GM13976 (cell line): Measurements from ENCODE around the gene DIRAS1.

Experiments used
- DNase-seq: peaks from one replicate; pipeline ENCODE4 v3.0.0; 2012; ENCODE audit warnings: low spot score
- CTCF ChIP-seq: IDR thresholded peaks from 2 replicates; pipeline ENCODE4 v1.5.1; 2012; ENCODE audit warnings: borderline replicate concordance, mild to moderate bottlenecking; ENCODE audit not compliant: insufficient read depth; ENCODE audit errors: extremely low read depth, missing control alignments, control extremely low read depth
- in situ Hi-C: fragments of 300-500 bp; cut with MboI; formaldehyde crosslinking; loops from one replicate; pipeline ENCODE4 v1.12.0; 2022; ENCODE audit warnings: low sequenced_read_pairs, mixed read lengths, inconsistent platforms; ENCODE audit not compliant: unreplicated experiment

The DIRAS1 gene

DNA sequence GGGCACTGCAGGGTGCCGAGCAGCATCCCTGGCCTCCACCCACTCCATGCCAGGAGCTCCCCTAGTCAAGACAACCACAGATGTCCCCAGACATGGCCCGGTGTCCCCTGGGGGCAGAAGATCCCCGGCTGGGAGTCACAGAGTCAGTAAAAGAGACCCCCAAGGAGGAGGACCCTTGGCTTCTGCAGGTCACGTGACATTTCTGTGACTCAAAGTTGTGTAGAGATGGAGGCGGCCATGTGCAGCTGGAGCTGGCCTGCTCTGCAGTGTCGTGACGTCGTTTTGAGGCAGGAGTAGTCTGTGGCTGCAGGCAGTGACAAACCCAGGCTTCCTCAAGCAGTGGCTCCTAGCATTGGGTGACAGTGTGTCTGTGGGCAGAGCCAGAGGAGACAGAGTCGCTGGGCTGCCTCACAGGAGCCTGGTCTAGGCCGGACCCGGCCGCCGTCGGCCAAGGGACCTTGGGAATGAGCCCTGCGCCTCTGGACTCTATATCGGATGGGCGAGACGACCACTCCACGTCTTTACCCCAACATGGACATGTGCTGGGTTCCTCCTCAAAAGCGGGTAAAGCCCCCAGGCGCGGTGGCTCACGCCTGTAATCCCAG is 7.7 kb upstream of the DIRAS1 start:
- in situ Hi-C loops = no loop called here
- no peak for DNase-seq
- TF ChIP-seq CTCF = no peak

DNA sequence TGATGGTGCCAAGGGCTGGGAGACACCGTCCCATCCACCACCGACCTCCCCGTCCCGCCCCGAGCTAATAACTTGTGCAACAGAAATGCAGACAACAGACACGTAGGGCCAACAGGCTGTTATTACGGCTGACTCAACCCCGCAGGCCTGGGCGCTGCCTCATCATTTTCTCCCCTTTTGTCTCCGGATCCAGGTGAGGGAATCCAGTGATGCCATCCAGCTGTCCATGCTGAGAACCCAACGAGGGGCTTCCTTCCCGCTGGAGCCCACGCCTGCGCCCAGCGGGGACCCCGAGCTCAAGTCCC is 6.4 kb upstream of the DIRAS1 start:
- TF ChIP-seq CTCF = no peak
- in situ Hi-C loops = no loop called here
- DNase-seq = no peak

DNA sequence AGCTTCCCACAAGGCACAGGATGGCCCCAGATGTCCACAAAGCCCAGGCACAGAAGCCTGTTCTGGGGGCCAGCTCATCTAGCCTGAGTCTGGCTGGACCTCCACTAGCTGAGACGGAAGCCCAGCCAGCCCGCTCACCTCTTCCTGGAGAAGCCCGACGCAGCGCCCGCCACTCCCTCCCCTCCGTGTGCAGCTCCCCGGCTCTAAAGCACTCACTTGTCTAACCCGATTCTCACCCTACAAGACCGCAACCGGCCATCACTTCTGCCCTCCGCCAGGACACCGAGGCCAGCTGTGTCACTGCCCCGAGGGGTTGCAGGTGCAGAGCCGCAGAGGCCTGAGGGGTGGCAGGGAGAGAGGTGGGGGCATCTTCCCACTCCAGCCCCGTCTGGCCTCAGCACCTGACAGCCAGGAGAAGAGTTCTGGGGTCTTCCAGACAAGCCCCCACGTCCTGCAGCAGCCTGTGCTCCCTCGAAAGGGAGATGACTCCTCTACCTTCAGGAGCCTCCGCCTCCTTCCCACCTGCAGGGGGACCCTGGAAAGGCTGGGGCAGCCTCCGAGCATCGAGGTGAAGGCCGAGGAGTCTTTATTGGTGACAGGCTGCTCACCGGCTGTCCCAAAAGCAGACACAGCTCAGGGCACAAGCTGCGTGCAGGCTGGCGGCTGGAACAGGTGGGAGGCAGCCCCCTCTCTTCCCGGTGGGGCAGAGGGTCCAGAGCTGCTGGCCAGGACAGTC is 5.9 kb upstream of the DIRAS1 start:
- no peak for DNase-seq
- in situ Hi-C loops = no loop called here

GRCh38 chr19:2726160-2726855 is 5.1 kb upstream of the DIRAS1 start:
- no peak for TF ChIP-seq CTCF
- in situ Hi-C loops = no loop called here
- no peak for DNase-seq

More for the DNA sequence above, 5.9 kb upstream of the DIRAS1 start:
- no peak for TF ChIP-seq CTCF

DNA sequence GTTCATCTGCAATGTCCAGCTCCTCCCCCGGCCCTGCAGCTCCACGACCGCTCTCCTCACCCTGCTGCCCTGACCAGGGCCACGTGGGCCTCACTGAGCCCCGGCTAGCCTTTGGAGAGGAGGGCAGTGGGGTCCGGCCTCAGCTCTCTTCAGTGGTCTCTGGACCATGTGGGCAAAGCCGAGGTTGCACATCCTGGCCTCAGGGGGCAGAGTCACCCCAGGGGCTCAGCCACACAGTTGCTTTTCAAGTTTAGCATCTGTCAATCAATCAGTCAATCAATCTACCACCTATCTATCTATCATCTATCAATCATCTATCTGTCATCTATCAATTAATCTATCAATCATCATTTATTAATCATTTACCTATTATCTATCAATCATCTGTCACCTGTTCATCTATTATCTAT is 3.0 kb upstream of the DIRAS1 start:
- in situ Hi-C loops = no loop called here
- DNase-seq = no peak
- TF ChIP-seq CTCF = no peak

GRCh38 chr19:2723747-2724146 is 2.6 kb upstream of the DIRAS1 start:
- no peak for DNase-seq
- in situ Hi-C loops = no loop called here
- no peak for TF ChIP-seq CTCF

DNA sequence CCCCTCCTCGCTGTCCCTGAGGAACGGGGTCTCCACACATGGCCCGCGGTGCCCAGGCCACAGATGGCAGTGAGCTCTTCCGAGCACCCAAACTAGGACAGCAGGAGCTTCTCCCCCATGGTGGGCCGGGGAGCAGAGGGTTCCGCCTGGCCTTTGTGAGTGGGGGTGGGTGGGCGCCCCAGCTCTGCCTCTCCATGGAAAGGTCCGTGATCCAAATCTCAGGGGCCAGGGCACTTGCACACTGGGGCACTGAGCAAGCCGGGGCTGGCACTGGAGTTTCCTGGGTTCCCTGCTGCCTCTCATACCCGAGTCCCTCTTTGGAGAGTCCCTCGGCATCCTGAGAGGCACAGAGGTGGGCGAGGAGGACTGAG is 2.2 kb upstream of the DIRAS1 start:
- no peak for DNase-seq
- TF ChIP-seq CTCF = no peak
- in situ Hi-C loops = no loop called here
